ENCODE results near the gene NOSIP. TPM values are rescaled to one million over a fixed set of nuclear protein-coding genes. Genes with fewer than 3 reads are reported as not detected.

NOSIP gene
- polyA plus RNA-seq, 1 donor = 51.3 TPM

GRCh38 chr19:49558591-49558990 is 21.8 kb downstream of the NOSIP start:
- DNase-seq = no peak
- Histone ChIP-seq H3K27ac (ENCODE audit: low read length) (no peak overlapping the region), H3K4me1 (ENCODE audit: control insufficient read depth, insufficient read depth, low read length) (peaks cover 50% of the 10 kb centered on the region), H3K4me3 (ENCODE audit: low read length) (no peak overlapping the region), H3K27me3 (ENCODE audit: control insufficient read depth, insufficient read depth, low read length) (no peaks in the 10 kb centered on the region), H3K9me3 (ENCODE audit: control insufficient read depth, low read depth, low read length) (peaks cover 10% of the 10 kb centered on the region), H3K36me3 (ENCODE audit: control insufficient read depth, insufficient read depth, low read length) (peaks cover 50% of the 10 kb centered on the region)
- no CpG with 5 or more reads among the region's 7 CpGs for WGBS (ENCODE audit: insufficient coverage, low lambda C conversion rate)

GRCh38 chr19:49557641-49558325 is 22.6 kb downstream of the NOSIP start:
- DNase-seq = no peak
- Histone ChIP-seq H3K36me3 (ENCODE audit: control insufficient read depth, insufficient read depth, low read length) (peaks cover 50% of the 10 kb centered on the region), H3K27me3 (ENCODE audit: control insufficient read depth, insufficient read depth, low read length) (no peaks in the 10 kb centered on the region), H3K9me3 (ENCODE audit: control insufficient read depth, low read depth, low read length) (peaks cover 10% of the 10 kb centered on the region), H3K27ac (ENCODE audit: low read length) (no peak overlapping the region), H3K4me1 (ENCODE audit: control insufficient read depth, insufficient read depth, low read length) (peaks cover 53% of the 10 kb centered on the region), H3K4me3 (ENCODE audit: low read length) (no peak overlapping the region)
- 93% methylated on average over 3 of the region's 18 CpGs for WGBS (ENCODE audit: insufficient coverage, low lambda C conversion rate)

- peaks cover 10% of the 10 kb centered on the region for H3K9me3 ChIP-seq (ENCODE audit: control insufficient read depth, low read depth, low read length)
- H3K36me3 ChIP-seq (ENCODE audit: control insufficient read depth, insufficient read depth, low read length) = peaks cover 54% of the 10 kb centered on the region
- no CpG with 5 or more reads among the region's 66 CpGs for WGBS (ENCODE audit: insufficient coverage, low lambda C conversion rate)
- H3K27me3 ChIP-seq (ENCODE audit: control insufficient read depth, insufficient read depth, low read length) = no peaks in the 10 kb centered on the region
- peaks cover 50% of the 10 kb centered on the region for H3K4me1 ChIP-seq (ENCODE audit: control insufficient read depth, insufficient read depth, low read length)
- peak in 1 of 2 donors; percentile 29 for DNase-seq
- H3K4me3 ChIP-seq (ENCODE audit: low read length) = no peak overlapping the region
- no peak overlapping the region for H3K27ac ChIP-seq (ENCODE audit: low read length)
These were observed 23.7 kb downstream of the NOSIP start for GRCh38 chr19:49556412-49557398.

- DNase-seq = peak in 1 of 2 donors; percentile 59
- H3K36me3 ChIP-seq (ENCODE audit: control insufficient read depth, insufficient read depth, low read length) = peaks cover 57% of the 10 kb centered on the region
- H3K27me3 ChIP-seq (ENCODE audit: control insufficient read depth, insufficient read depth, low read length) = no peaks in the 10 kb centered on the region
- H3K27ac ChIP-seq (ENCODE audit: low read length) = no peak overlapping the region
- peaks cover 46% of the 10 kb centered on the region for H3K4me1 ChIP-seq (ENCODE audit: control insufficient read depth, insufficient read depth, low read length)
- no peak overlapping the region for H3K4me3 ChIP-seq (ENCODE audit: low read length)
- H3K9me3 ChIP-seq (ENCODE audit: control insufficient read depth, low read depth, low read length) = peaks cover 10% of the 10 kb centered on the region
- 87% methylated on average over 3 of the region's 53 CpGs for WGBS (ENCODE audit: insufficient coverage, low lambda C conversion rate)
These were observed 24.6 kb downstream of the NOSIP start for GRCh38 chr19:49555600-49556411.

- Histone ChIP-seq H3K4me3 (ENCODE audit: low read length) (no peak overlapping the region), H3K36me3 (ENCODE audit: control insufficient read depth, insufficient read depth, low read length) (peaks cover 61% of the 10 kb centered on the region), H3K4me1 (ENCODE audit: control insufficient read depth, insufficient read depth, low read length) (peaks cover 35% of the 10 kb centered on the region), H3K27ac (ENCODE audit: low read length) (peak overlapping the region; percentile 88), H3K9me3 (ENCODE audit: control insufficient read depth, low read depth, low read length) (peaks cover 10% of the 10 kb centered on the region), H3K27me3 (ENCODE audit: control insufficient read depth, insufficient read depth, low read length) (no peaks in the 10 kb centered on the region)
- DNase-seq = no peak
- 76% methylated on average over 4 of the region's 17 CpGs for WGBS (ENCODE audit: insufficient coverage, low lambda C conversion rate)
These were observed 25.6 kb downstream of the NOSIP start for GRCh38 chr19:49554701-49555181.

GRCh38 chr19:49553451-49554271 is 26.7 kb downstream of the NOSIP start:
- peaks cover 50% of the 10 kb centered on the region for H3K36me3 ChIP-seq (ENCODE audit: control insufficient read depth, insufficient read depth, low read length)
- H3K9me3 ChIP-seq (ENCODE audit: control insufficient read depth, low read depth, low read length) = peaks cover 10% of the 10 kb centered on the region
- WGBS (ENCODE audit: insufficient coverage, low lambda C conversion rate) = 40% methylated on average over 1 of the region's 10 CpGs
- H3K4me3 ChIP-seq (ENCODE audit: low read length) = no peak overlapping the region
- H3K27me3 ChIP-seq (ENCODE audit: control insufficient read depth, insufficient read depth, low read length) = no peaks in the 10 kb centered on the region
- peak overlapping the region; percentile 88 for H3K27ac ChIP-seq (ENCODE audit: low read length)
- peaks cover 33% of the 10 kb centered on the region for H3K4me1 ChIP-seq (ENCODE audit: control insufficient read depth, insufficient read depth, low read length)
- peak; percentile 77 to 85 for DNase-seq

- peaks cover 38% of the 10 kb centered on the region for H3K4me1 ChIP-seq (ENCODE audit: control insufficient read depth, insufficient read depth, low read length)
- DNase-seq = no peak
- no peak overlapping the region for H3K4me3 ChIP-seq (ENCODE audit: low read length)
- H3K9me3 ChIP-seq (ENCODE audit: control insufficient read depth, low read depth, low read length) = peaks cover 10% of the 10 kb centered on the region
- peak overlapping the region; percentile 60 for H3K27ac ChIP-seq (ENCODE audit: low read length)
- peaks cover 43% of the 10 kb centered on the region for H3K36me3 ChIP-seq (ENCODE audit: control insufficient read depth, insufficient read depth, low read length)
- WGBS (ENCODE audit: insufficient coverage, low lambda C conversion rate) = 86% methylated on average over 1 of the region's 11 CpGs
- no peaks in the 10 kb centered on the region for H3K27me3 ChIP-seq (ENCODE audit: control insufficient read depth, insufficient read depth, low read length)
These were observed 27.6 kb downstream of the NOSIP start for GRCh38 chr19:49552749-49553148.

GRCh38 chr19:49551531-49551930 is 28.8 kb downstream of the NOSIP start:
- H3K4me1 ChIP-seq (ENCODE audit: control insufficient read depth, insufficient read depth, low read length) = peaks cover 38% of the 10 kb centered on the region
- no peak overlapping the region for H3K4me3 ChIP-seq (ENCODE audit: low read length)
- DNase-seq = no peak
- H3K27ac ChIP-seq (ENCODE audit: low read length) = no peak overlapping the region
- H3K9me3 ChIP-seq (ENCODE audit: control insufficient read depth, low read depth, low read length) = peaks cover 8% of the 10 kb centered on the region
- H3K27me3 ChIP-seq (ENCODE audit: control insufficient read depth, insufficient read depth, low read length) = no peaks in the 10 kb centered on the region
- WGBS (ENCODE audit: insufficient coverage, low lambda C conversion rate) = no CpG with 5 or more reads among the region's 7 CpGs
- peaks cover 31% of the 10 kb centered on the region for H3K36me3 ChIP-seq (ENCODE audit: control insufficient read depth, insufficient read depth, low read length)

GRCh38 chr19:49549045-49549444 is 31.3 kb downstream of the NOSIP start:
- peak overlapping the region; percentile 51 for H3K27ac ChIP-seq (ENCODE audit: low read length)
- no peak overlapping the region for H3K4me3 ChIP-seq (ENCODE audit: low read length)
- DNase-seq = peak in 1 of 2 donors; percentile 68
- H3K36me3 ChIP-seq (ENCODE audit: control insufficient read depth, insufficient read depth, low read length) = peaks cover 17% of the 10 kb centered on the region
- peaks cover 20% of the 10 kb centered on the region for H3K4me1 ChIP-seq (ENCODE audit: control insufficient read depth, insufficient read depth, low read length)
- no peaks in the 10 kb centered on the region for H3K27me3 ChIP-seq (ENCODE audit: control insufficient read depth, insufficient read depth, low read length)
- no CpG with 5 or more reads among the region's 13 CpGs for whole genome bisulfite sequencing (ENCODE audit: insufficient coverage, low lambda C conversion rate)
- H3K9me3 ChIP-seq (ENCODE audit: control insufficient read depth, low read depth, low read length) = no peaks in the 10 kb centered on the region
